ENCODE measurements around the gene SNX2.

Gene SNX2

GRCh38 chr5:122785294-122785693 is 10.4 kb downstream of the SNX2 start:
- H3K27ac ChIP-seq, result no peak overlapping the region
- no peak for TF ChIP-seq CTCF (conservative IDR thresholded peaks at IDR 0.05)

- H3K27ac ChIP-seq, result no peak overlapping the region
- no peak for TF ChIP-seq CTCF (conservative IDR thresholded peaks at IDR 0.05)
Measured at GRCh38 chr5:122788371-122788770, 13.5 kb downstream of the SNX2 start.

GRCh38 chr5:122788996-122789395 is 14.1 kb downstream of the SNX2 start:
- no peak overlapping the region for H3K27ac ChIP-seq
- TF ChIP-seq CTCF (conservative IDR thresholded peaks at IDR 0.05), result no peak

GRCh38 chr5:122789461-122790171 is 14.7 kb downstream of the SNX2 start:
- TF ChIP-seq CTCF (conservative IDR thresholded peaks at IDR 0.05), result no peak
- no peak overlapping the region for H3K27ac ChIP-seq

GRCh38 chr5:122790354-122791103 is 15.6 kb downstream of the SNX2 start:
- TF ChIP-seq CTCF (conservative IDR thresholded peaks at IDR 0.05), result no peak
- no peak overlapping the region for H3K27ac ChIP-seq

- TF ChIP-seq CTCF (conservative IDR thresholded peaks at IDR 0.05), result no peak
- no peak overlapping the region for H3K27ac ChIP-seq
Measured at GRCh38 chr5:122805481-122805880, 30.6 kb downstream of the SNX2 start.

- no peak for TF ChIP-seq CTCF (conservative IDR thresholded peaks at IDR 0.05)
- H3K27ac ChIP-seq, result no peak overlapping the region
Measured at GRCh38 chr5:122810405-122810804, 35.5 kb downstream of the SNX2 start.

All from VCaP (cell line).